HEK293 (cell line): Measurements from ENCODE around the gene YJU2.
"Not testable (repeated sequence)": the region's sequence is repeated elsewhere in the genome, so short reads cannot be mapped to it uniquely, and the experiment has no call there.

Source experiments
- CTCF ChIA-PET: fragments of 350-600 bp; formaldehyde crosslinking; extraction: SDS; loops from one replicate; lab custom pipeline; 2021; ENCODE audit warnings: antibody characterized with exemption; lab: Yijun Ruan, JAX
- POLR2A ChIA-PET: fragments of 300-600 bp; formaldehyde crosslinking; extraction: SDS; loops from one replicate; lab custom pipeline; 2020; ENCODE audit warnings: antibody characterized with exemption, inconsistent platforms; lab: Yijun Ruan, JAX
- H3K27ac ChIP-seq: fragments of 200-500 bp; sonication (Bioruptor generic); 2 replicates; pipeline ENCODE4 v1.5.1; 2014; ENCODE audit warnings: low read depth, low read length, control low read depth, inconsistent platforms; ENCODE audit errors: extremely low read depth
- H3K36me3 ChIP-seq, 2 experiments: fragments of 200-500 bp in 1 of 2; sonication (Bioruptor generic) in 1 of 2; 1 replicate in 1 of 2; 2 replicates in 1 of 2; pipeline ENCODE4 v1.5.1; 2014 to 2017; ENCODE audit warnings: inconsistent platforms in 2 of 2, low read length in 2 of 2; ENCODE audit not compliant: control insufficient read depth in 2 of 2, insufficient read depth in 1 of 2
- H3K4me1 ChIP-seq: fragments of 200-500 bp; sonication (Bioruptor generic); 2 replicates; pipeline ENCODE4 v1.5.1; 2014; ENCODE audit warnings: mild to moderate bottlenecking, low read length, inconsistent platforms; ENCODE audit not compliant: control insufficient read depth, insufficient read depth
- H3K4me3 ChIP-seq: 2 replicates; pipeline ENCODE4 v1.5.1; 2011; ENCODE audit warnings: low read depth, mild to moderate bottlenecking, control low read depth, low read length, moderate library complexity
- H3K9me3 ChIP-seq: fragments of 200-500 bp; sonication (Bioruptor generic); 2 replicates; pipeline ENCODE4 v1.5.1; 2014; ENCODE audit warnings: low read depth, low read length, inconsistent platforms; ENCODE audit not compliant: control insufficient read depth, insufficient read depth
- GLIS1 ChIP-seq: fragments of 450-650 bp; formaldehyde crosslinking; IDR thresholded peaks from 2 replicates; pipeline ENCODE4 v1.5.1; 2016; ENCODE audit warnings: missing biosample characterization, missing genetic modification characterization
- KLF1 ChIP-seq: fragments of 450-650 bp; formaldehyde crosslinking; IDR thresholded peaks from 2 replicates; pipeline ENCODE4 v1.5.1; 2016; ENCODE audit warnings: missing biosample characterization, missing genetic modification characterization
- KLF10 ChIP-seq: fragments of 450-650 bp; IDR thresholded peaks from 2 replicates; pipeline ENCODE4 v1.5.1; 2018; ENCODE audit warnings: missing biosample characterization, mild to moderate bottlenecking, missing genetic modification characterization
- SP2 ChIP-seq: fragments of 450-650 bp; formaldehyde crosslinking; IDR thresholded peaks from 2 replicates; pipeline ENCODE4 v1.5.1; 2016; ENCODE audit warnings: missing biosample characterization, missing genetic modification characterization
- ZNF133 ChIP-seq: fragments of 450-650 bp; formaldehyde crosslinking; IDR thresholded peaks from 2 replicates; pipeline ENCODE4 v1.5.1; 2016; ENCODE audit warnings: missing biosample characterization, missing genetic modification characterization
- ZNF169 ChIP-seq: fragments of 450-650 bp; formaldehyde crosslinking; IDR thresholded peaks from 2 replicates; pipeline ENCODE4 v1.5.1; 2016; ENCODE audit warnings: missing biosample characterization, missing genetic modification characterization
- ZNF19 ChIP-seq: fragments of 450-650 bp; formaldehyde crosslinking; IDR thresholded peaks from 2 replicates; pipeline ENCODE4; 2016; ENCODE audit warnings: missing biosample characterization, missing genetic modification characterization, low read depth
- ZNF302 ChIP-seq: fragments of 450-650 bp; formaldehyde crosslinking; IDR thresholded peaks from 2 replicates; pipeline ENCODE4 v1.5.1; 2016; ENCODE audit warnings: missing biosample characterization, missing genetic modification characterization, low read depth
- ZNF366 ChIP-seq: fragments of 450-650 bp; formaldehyde crosslinking; conservative IDR thresholded peaks from 2 replicates; pipeline ENCODE4 v1.5.1; 2016; ENCODE audit warnings: missing biosample characterization, missing genetic modification characterization
- ZNF621 ChIP-seq: fragments of 450-650 bp; formaldehyde crosslinking; IDR thresholded peaks from 2 replicates; pipeline ENCODE4 v1.5.1; 2017; ENCODE audit warnings: missing biosample characterization, missing genetic modification characterization
- ZNF624 ChIP-seq: fragments of 450-650 bp; formaldehyde crosslinking; IDR thresholded peaks from 2 replicates; pipeline ENCODE4 v1.5.1; 2017; ENCODE audit warnings: missing biosample characterization, missing genetic modification characterization
- ZNF768 ChIP-seq: fragments of 450-650 bp; formaldehyde crosslinking; IDR thresholded peaks from 2 replicates; pipeline ENCODE4 v1.5.1; 2018; ENCODE audit warnings: missing biosample characterization, mild to moderate bottlenecking, missing genetic modification characterization
- ZSCAN30 ChIP-seq: fragments of 450-650 bp; IDR thresholded peaks from 2 replicates; pipeline ENCODE4 v1.5.1; 2018; ENCODE audit warnings: missing biosample characterization, mild to moderate bottlenecking, missing genetic modification characterization, moderate library complexity
- TF ChIP-seq, protein P1 (sequence below): fragments of 450-650 bp; formaldehyde crosslinking; IDR thresholded peaks from 2 replicates; pipeline ENCODE4 v1.5.1; 2016; ENCODE audit warnings: missing biosample characterization, missing genetic modification characterization
- TF ChIP-seq, protein P2 (sequence below): fragments of 450-650 bp; formaldehyde crosslinking; IDR thresholded peaks from 2 replicates; pipeline ENCODE4; 2016; ENCODE audit warnings: missing biosample characterization, missing genetic modification characterization
- TF ChIP-seq, protein P3 (sequence below): fragments of 450-650 bp; formaldehyde crosslinking; optimal IDR thresholded peaks from 2 replicates; pipeline ENCODE3; 2016; ENCODE audit warnings: missing biosample characterization, mild to moderate bottlenecking, missing genetic modification characterization

YJU2 gene

DNA sequence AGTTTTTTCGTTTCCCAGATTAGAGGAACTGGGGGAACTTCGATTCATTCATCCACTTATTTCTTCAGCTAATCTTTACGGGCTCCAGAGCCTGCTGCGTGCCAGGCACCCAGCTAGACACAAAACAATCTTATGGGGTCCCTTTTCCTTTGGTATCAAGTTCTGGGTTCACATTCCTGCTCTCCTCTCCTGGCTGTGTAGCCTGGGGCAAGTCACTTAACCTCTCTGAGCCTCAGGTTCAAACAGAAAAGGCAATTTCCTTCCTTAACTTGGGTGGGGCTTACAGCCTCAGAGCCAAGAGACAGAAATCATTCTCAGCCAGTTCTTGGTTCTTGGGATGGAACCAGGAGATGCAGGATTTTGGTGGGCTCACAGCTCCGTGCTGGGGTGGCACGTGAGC, 38.1 kb downstream of the YJU2 start:
- Histone ChIP-seq H3K27ac (no peak overlapping the region), H3K4me3 (no peak overlapping the region), H3K4me1 (no peaks in the 10 kb centered on the region; the same call in 1 of the 2 replicates), H3K9me3 (no peaks in the 10 kb centered on the region), H3K36me3 (no peaks in the 10 kb centered on the region)
- POLR2A ChIA-PET = interaction anchor here (2.2 kb wide), 1 partner anchor 58 kb away, joined by 8 read pairs; no protein-coding TSS in a partner anchor
- CTCF ChIA-PET = interaction anchor here (0.6 kb wide), 1 partner anchor 236 kb away, joined by 4 read pairs; no protein-coding TSS in a partner anchor
- 0 out of 2 replicates have a peak, but pooled peaks have one; percentile 66 for TF ChIP-seq ZNF768 (tag by site-specific recombination)
- TF ChIP-seq, protein P1, sequence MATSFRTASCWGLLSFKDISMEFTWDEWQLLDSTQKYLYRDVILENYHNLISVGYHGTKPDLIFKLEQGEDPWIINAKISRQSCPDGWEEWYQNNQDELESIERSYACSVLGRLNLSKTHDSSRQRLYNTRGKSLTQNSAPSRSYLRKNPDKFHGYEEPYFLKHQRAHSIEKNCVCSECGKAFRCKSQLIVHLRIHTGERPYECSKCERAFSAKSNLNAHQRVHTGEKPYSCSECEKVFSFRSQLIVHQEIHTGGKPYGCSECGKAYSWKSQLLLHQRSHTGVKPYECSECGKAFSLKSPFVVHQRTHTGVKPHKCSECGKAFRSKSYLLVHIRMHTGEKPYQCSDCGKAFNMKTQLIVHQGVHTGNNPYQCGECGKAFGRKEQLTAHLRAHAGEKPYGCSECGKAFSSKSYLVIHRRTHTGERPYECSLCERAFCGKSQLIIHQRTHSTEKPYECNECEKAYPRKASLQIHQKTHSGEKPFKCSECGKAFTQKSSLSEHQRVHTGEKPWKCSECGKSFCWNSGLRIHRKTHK (tag by site-specific recombination) = no peak

DNA sequence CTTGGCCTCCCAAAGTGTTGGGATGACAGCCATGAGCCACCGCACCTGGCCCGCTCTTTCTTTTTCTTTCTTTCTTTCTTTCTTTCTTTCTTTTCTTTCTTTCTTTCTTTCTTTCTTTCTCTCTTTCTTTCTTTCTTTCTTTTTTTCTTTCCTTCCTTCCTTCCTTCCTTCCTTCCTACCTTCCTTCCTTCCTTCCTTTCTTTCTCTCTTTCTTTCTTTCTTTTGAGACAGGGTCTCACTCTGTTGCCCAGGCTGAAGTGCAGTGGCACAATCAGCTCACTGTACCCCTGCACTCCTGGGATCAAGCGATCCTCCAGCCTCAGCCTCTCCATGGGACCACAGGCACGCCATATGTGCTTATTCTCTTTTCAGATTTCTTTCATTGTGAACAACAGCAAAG, 39.3 kb downstream of the YJU2 start:
- H3K4me1 ChIP-seq, H3K36me3 ChIP-seq, H3K27ac ChIP-seq, POLR2A ChIA-PET, H3K9me3 ChIP-seq, H3K4me3 ChIP-seq, CTCF ChIA-PET: not testable (repeated sequence)
- TF ChIP-seq ZNF366 = peak; percentile 92

DNA sequence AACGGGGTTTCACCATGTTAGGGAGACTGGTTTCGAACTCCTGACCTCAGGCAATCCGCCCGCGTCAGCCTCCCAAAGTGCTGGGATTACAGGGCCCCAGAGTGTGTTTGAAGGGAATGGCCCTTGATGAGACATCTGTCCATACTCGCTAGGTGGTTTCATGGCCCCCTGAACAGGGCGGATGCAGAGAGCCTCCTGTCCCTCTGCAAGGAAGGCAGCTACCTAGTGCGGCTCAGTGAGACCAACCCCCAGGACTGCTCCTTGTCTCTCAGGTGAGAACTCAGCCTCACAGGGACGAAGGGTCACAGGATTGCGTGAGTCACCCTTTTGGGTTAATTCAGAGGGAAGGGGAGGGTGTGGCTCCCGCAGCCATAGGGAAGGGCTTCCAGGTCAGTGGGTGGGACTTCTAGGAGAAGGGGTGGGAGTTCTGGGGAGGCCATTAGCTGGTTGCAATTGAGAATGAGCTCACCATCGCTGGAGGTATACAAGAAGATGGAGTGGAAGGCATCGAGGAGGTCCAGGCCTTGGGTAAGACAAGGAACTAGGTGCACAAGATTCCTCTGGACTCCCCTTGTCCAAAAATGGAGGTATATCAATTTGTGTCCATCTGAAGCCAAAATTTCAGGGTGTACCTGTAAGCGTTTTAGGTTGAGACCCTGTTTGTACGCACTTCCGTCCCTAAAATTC, 41.4 kb downstream of the YJU2 start:
- CTCF ChIA-PET = interaction anchor here (1.1 to 2.2 kb wide), 2 partner anchors 21 to 64 kb away, joined by 3 to 9 read pairs; no protein-coding TSS in a partner anchor

DNA sequence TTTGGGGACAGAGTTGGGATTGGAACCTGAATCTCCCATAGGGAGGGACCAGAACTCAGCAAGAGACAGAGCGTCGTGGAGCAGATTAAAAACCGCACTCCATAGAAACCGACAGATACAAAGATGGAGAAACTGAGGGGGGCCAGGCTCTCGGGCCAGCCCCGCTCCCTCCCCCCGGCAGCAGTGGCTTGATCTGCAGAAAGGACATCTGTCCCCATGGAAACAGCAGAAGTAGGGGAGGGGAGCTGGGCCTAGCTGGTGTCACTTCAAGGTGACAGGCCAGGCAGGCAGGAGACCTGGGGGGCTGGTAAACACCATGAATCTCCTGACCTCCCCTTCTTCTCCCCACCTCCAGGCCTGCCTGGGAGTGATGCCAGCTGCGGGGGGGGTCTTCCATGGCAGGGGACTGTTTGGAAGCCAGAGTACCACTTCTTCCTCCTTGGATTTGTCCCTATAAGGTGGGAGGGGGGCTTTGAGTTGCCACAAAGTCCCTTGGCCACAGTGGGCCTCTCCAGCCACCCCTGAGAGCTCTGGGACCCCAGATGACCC, 44.4 kb downstream of the YJU2 start:
- CTCF ChIA-PET = no interaction called here
- H3K4me3 ChIP-seq = no peak overlapping the region
- TF ChIP-seq KLF10 (tag by site-specific recombination) = no peak
- TF ChIP-seq ZNF133 = no peak
- TF ChIP-seq, protein P2, sequence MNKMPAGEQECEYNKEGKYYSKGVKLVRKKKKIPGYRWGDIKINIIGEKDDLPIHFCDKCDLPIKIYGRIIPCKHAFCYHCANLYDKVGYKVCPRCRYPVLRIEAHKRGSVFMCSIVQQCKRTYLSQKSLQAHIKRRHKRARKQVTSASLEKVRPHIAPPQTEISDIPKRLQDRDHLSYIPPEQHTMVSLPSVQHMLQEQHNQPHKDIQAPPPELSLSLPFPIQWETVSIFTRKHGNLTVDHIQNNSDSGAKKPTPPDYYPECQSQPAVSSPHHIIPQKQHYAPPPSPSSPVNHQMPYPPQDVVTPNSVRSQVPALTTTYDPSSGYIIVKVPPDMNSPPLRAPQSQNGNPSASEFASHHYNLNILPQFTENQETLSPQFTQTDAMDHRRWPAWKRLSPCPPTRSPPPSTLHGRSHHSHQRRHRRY = no peak
- TF ChIP-seq ZNF169 = no peak
- TF ChIP-seq GLIS1 = peak; percentile 91
- TF ChIP-seq, all 188 proteins: peak for 1
- H3K36me3 ChIP-seq = no peaks in the 10 kb centered on the region
- no peaks in the 10 kb centered on the region for H3K9me3 ChIP-seq
- no peak overlapping the region for H3K27ac ChIP-seq
- H3K4me1 ChIP-seq = no peaks in the 10 kb centered on the region
- POLR2A ChIA-PET = no interaction called here

More for the DNA sequence above, 41.4 kb downstream of the YJU2 start:
- Histone ChIP-seq H3K4me3 (no peak overlapping the region), H3K9me3 (no peaks in the 10 kb centered on the region), H3K27ac (no peak overlapping the region), H3K36me3 (no peaks in the 10 kb centered on the region), H3K4me1 (no peaks in the 10 kb centered on the region)
- POLR2A ChIA-PET = interaction anchor here (0.9 kb wide), 1 partner anchor 16 kb away, joined by 4 read pairs; the partner anchor contains the start of gene FSD1
- TF ChIP-seq, protein P3, sequence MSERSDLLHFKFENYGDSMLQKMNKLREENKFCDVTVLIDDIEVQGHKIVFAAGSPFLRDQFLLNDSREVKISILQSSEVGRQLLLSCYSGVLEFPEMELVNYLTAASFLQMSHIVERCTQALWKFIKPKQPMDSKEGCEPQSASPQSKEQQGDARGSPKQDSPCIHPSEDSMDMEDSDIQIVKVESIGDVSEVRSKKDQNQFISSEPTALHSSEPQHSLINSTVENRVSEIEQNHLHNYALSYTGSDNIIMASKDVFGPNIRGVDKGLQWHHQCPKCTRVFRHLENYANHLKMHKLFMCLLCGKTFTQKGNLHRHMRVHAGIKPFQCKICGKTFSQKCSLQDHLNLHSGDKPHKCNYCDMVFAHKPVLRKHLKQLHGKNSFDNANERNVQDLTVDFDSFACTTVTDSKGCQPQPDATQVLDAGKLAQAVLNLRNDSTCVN (tag by site-specific recombination) = no peak
- no peak for TF ChIP-seq ZNF302 (tag by site-specific recombination)
- TF ChIP-seq ZNF19 (tag by site-specific recombination) = no peak
- TF ChIP-seq KLF1 = peak; percentile 55; the same call in 1 of the 2 replicates
- peak; percentile 39 for TF ChIP-seq SP2 (tag by site-specific recombination)
- TF ChIP-seq ZSCAN30 (tag by site-specific recombination) = no peak
- no peak for TF ChIP-seq ZNF624 (tag by site-specific recombination)
- TF ChIP-seq, protein P1 (tag by site-specific recombination) = no peak
- no peak for TF ChIP-seq ZNF621 (tag by site-specific recombination)
